Colonic mucosa (tissue), 4 donors: ENCODE results near the gene OTOGL. TPM values are rescaled to one million over a fixed set of nuclear protein-coding genes. Genes with fewer than 3 reads are reported as not detected.
"Not testable (repeated sequence)": the region's sequence is repeated elsewhere in the genome, so short reads cannot be mapped to it uniquely, and the experiment has no call there.

Source experiments
- DNase-seq: peaks from one replicate; pipeline ENCODE4 v3.0.0-alpha.2; 2020
- H3K27ac ChIP-seq: fragments of 200-600 bp; one replicate; pipeline ENCODE4 v1.8.0; 2021
- H3K27me3 ChIP-seq: fragments of 200-600 bp; one replicate; pipeline ENCODE4 v1.8.0; 2021
- H3K36me3 ChIP-seq: fragments of 200-600 bp; one replicate; pipeline ENCODE4 v1.8.0; 2021
- H3K4me1 ChIP-seq: fragments of 200-600 bp; one replicate; pipeline ENCODE4 v1.8.0; 2021; ENCODE audit warnings: mild to moderate bottlenecking
- H3K4me3 ChIP-seq: fragments of 200-600 bp; one replicate; pipeline ENCODE4 v1.8.0; 2021
- H3K9ac ChIP-seq, 2 donors: one replicate each; pipeline ENCODE4 v1.7.0; 2013; ENCODE audit warnings: control low read depth in 2 of 2, low read depth in 2 of 2, low read length in 2 of 2
- H3K9me3 ChIP-seq: fragments of 200-600 bp; one replicate; pipeline ENCODE4 v1.8.0; 2021
- CTCF ChIP-seq: fragments of 200-600 bp; IDR thresholded peaks from one replicate; pipeline ENCODE4 v1.8.0; 2022; ENCODE audit warnings: antibody characterized with exemption, mild to moderate bottlenecking
- intact Hi-C: fragments of 100-400 bp; cut with DNase I; formaldehyde crosslinking; loops from one replicate; pipeline ENCODE4 v1.14.1; 2022
- total RNA-seq, 2 donors: library from RNA; stranded (reverse); fragmentation: NEBNext Ultra II Directional in 1 of 2; extraction: Animal tissue kit (Norgen Biotek cat#: 25700) in 1 of 2; gene quantifications; one replicate each; pipeline ENCODE4 v1.2.1, GENCODE V29; 2021
- donor health status: healthy.
- donor health status: DM: no; HTN: no; CAD: no.
- donor health status: DM: no; HTN: no; CAD: no.

The OTOGL gene
- total RNA-seq, 2 donors from 2014 or later = 0.08 to 0.27 TPM

- no peaks in the 10 kb centered on the region for H3K9me3 ChIP-seq
- H3K27ac ChIP-seq = no peak overlapping the region
- intact Hi-C loops = no loop called here
- no peaks in the 10 kb centered on the region for H3K4me1 ChIP-seq
- no peak overlapping the region for H3K9ac ChIP-seq
- no peak overlapping the region for H3K4me3 ChIP-seq
- no peak for TF ChIP-seq CTCF
- DNase-seq = no peak
- no peaks in the 10 kb centered on the region for H3K36me3 ChIP-seq
- H3K27me3 ChIP-seq = no peaks in the 10 kb centered on the region
These were observed 194.0 kb downstream of the OTOGL start for GRCh38 chr12:80293347-80293746.

GRCh38 chr12:80293759-80294158 is 194.4 kb downstream of the OTOGL start:
- H3K27me3 ChIP-seq = no peaks in the 10 kb centered on the region
- TF ChIP-seq CTCF = no peak
- DNase-seq = no peak
- H3K4me1 ChIP-seq = no peaks in the 10 kb centered on the region
- intact Hi-C loops = no loop called here
- H3K9ac ChIP-seq = no peak overlapping the region
- no peaks in the 10 kb centered on the region for H3K9me3 ChIP-seq
- no peak overlapping the region for H3K4me3 ChIP-seq
- no peak overlapping the region for H3K27ac ChIP-seq
- no peaks in the 10 kb centered on the region for H3K36me3 ChIP-seq

- H3K36me3 ChIP-seq = no peaks in the 10 kb centered on the region
- H3K9me3 ChIP-seq = no peaks in the 10 kb centered on the region
- H3K4me1 ChIP-seq = no peaks in the 10 kb centered on the region
- H3K9ac ChIP-seq = no peak overlapping the region
- no peak overlapping the region for H3K27ac ChIP-seq
- no peak for TF ChIP-seq CTCF
- intact Hi-C loops = no loop called here
- H3K27me3 ChIP-seq = no peaks in the 10 kb centered on the region
- H3K4me3 ChIP-seq = no peak overlapping the region
- DNase-seq = no peak
These were observed 199.9 kb downstream of the OTOGL start for GRCh38 chr12:80299219-80299618.

GRCh38 chr12:80299976-80300375 is 200.6 kb downstream of the OTOGL start:
- H3K4me3 ChIP-seq = no peak overlapping the region
- TF ChIP-seq CTCF = no peak
- H3K9ac ChIP-seq = no peak overlapping the region
- no peak overlapping the region for H3K27ac ChIP-seq
- H3K4me1 ChIP-seq = no peaks in the 10 kb centered on the region
- H3K27me3 ChIP-seq = no peaks in the 10 kb centered on the region
- no peaks in the 10 kb centered on the region for H3K36me3 ChIP-seq
- DNase-seq = no peak
- intact Hi-C loops = no loop called here
- no peaks in the 10 kb centered on the region for H3K9me3 ChIP-seq

- H3K9ac ChIP-seq, H3K4me3 ChIP-seq, intact Hi-C loops, H3K36me3 ChIP-seq, H3K27me3 ChIP-seq, H3K4me1 ChIP-seq, H3K27ac ChIP-seq, H3K9me3 ChIP-seq, DNase-seq: not testable (repeated sequence)
These were observed 208.1 kb downstream of the OTOGL start for GRCh38 chr12:80307436-80307835.

GRCh38 chr12:80313209-80313608 is 213.9 kb downstream of the OTOGL start:
- Histone ChIP-seq H3K9me3 (no peaks in the 10 kb centered on the region), H3K27me3 (no peaks in the 10 kb centered on the region), H3K4me1 (no peaks in the 10 kb centered on the region), H3K36me3 (no peaks in the 10 kb centered on the region), H3K27ac (no peak overlapping the region), H3K4me3 (no peak overlapping the region), H3K9ac (no peak overlapping the region)
- DNase-seq = no peak
- no peak for TF ChIP-seq CTCF
- intact Hi-C loops = no loop called here
